ENCODE measurements around the gene ZNF3. TPM values are rescaled to one million over a fixed set of nuclear protein-coding genes. Genes with fewer than 3 reads are reported as not detected.

Gene ZNF3
- total and polyA plus RNA-seq, 4 donors, result 10.2 to 18.2 (median 12.2) TPM

DNA sequence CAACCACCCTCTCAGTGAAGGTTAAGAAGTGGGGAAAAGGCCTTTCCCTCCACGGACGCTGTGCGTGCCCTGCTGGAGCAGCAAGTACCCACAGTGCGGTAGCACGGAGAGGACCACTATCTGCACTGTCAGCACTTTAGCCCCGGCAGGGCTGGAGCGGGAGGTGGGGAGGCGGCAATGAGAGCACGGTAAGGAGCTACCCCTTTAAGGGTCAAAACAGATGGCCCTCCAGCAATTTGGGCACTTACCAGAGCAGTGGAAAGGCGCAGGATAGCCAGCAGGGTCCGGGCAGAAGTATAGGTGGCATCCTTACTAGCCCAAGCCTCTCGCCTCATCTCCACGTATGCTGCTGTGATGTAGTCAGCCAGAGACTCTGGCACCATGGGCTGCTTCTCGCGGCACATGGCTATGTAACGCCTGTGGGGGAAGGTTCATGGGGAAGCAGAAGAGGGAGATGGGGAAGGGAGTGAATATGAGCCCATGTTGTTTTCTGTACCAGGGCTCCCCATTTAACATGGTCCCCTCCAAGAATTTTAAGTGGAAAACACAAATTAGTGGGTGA lies 12.5 kb upstream of the ZNF3 start:
- Histone ChIP-seq H3K27ac (ENCODE audit: low read depth in 1 of 2, low read length in 2 of 2) (no peak overlapping the region), H3K4me1 (ENCODE audit: control insufficient read depth in 4 of 4, insufficient read depth in 4 of 4, low read length in 3 of 4) (peaks cover 4 to 16% (median 10%) of the 10 kb centered on the region in 4 donors), H3K4me3 (ENCODE audit: low read depth in 1 of 3, low read length in 3 of 3) (no peak overlapping the region), H3K9me3 (ENCODE audit: control insufficient read depth in 4 of 4, low read length in 3 of 4) (no peaks in the 10 kb centered on the region), H3K9ac (ENCODE audit: low read depth in 1 of 2, low read length in 2 of 2) (no peak overlapping the region), H3K27me3 (ENCODE audit: control insufficient read depth in 4 of 4, insufficient read depth in 4 of 4, low read length in 3 of 4) (no peaks in the 10 kb centered on the region), H3K36me3 (ENCODE audit: control insufficient read depth in 4 of 4, insufficient read depth in 3 of 4, low read depth in 1 of 4, low read length in 3 of 4) (peaks cover 34 to 84% (median 60%) of the 10 kb centered on the region in 4 donors)
- WGBS, result 86% methylated on average over 16 of the region's 16 CpGs
- DNase-seq (ENCODE audit: low spot score), result no peak
- TF ChIP-seq HNF4G (IDR thresholded peaks at IDR 0.05) (no peak), RAD21 (IDR thresholded peaks at IDR 0.05) (no peak), NR2F2 (IDR thresholded peaks at IDR 0.05) (no peak), GABPA (IDR thresholded peaks at IDR 0.05 in 1 of 2, conservative IDR thresholded peaks at IDR 0.05 in 1 of 2) (no peak), HNF4A (conservative IDR thresholded peaks at IDR 0.05) (no peak), RXRA (IDR thresholded peaks at IDR 0.05) (no peak), SP1 (IDR thresholded peaks at IDR 0.05) (no peak), JUND (IDR thresholded peaks at IDR 0.05) (no peak)
- TF ChIP-seq, protein P1, sequence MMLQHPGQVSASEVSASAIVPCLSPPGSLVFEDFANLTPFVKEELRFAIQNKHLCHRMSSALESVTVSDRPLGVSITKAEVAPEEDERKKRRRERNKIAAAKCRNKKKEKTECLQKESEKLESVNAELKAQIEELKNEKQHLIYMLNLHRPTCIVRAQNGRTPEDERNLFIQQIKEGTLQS (IDR thresholded peaks at IDR 0.05), result no peak
- TF ChIP-seq, protein P2, sequence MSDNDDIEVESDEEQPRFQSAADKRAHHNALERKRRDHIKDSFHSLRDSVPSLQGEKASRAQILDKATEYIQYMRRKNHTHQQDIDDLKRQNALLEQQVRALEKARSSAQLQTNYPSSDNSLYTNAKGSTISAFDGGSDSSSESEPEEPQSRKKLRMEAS (IDR thresholded peaks at IDR 0.05), result no peak
- TF ChIP-seq, protein P3, sequence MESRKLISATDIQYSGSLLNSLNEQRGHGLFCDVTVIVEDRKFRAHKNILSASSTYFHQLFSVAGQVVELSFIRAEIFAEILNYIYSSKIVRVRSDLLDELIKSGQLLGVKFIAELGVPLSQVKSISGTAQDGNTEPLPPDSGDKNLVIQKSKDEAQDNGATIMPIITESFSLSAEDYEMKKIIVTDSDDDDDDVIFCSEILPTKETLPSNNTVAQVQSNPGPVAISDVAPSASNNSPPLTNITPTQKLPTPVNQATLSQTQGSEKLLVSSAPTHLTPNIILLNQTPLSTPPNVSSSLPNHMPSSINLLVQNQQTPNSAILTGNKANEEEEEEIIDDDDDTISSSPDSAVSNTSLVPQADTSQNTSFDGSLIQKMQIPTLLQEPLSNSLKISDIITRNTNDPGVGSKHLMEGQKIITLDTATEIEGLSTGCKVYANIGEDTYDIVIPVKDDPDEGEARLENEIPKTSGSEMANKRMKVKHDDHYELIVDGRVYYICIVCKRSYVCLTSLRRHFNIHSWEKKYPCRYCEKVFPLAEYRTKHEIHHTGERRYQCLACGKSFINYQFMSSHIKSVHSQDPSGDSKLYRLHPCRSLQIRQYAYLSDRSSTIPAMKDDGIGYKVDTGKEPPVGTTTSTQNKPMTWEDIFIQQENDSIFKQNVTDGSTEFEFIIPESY (IDR thresholded peaks at IDR 0.05), result no peak
- TF ChIP-seq, protein P4, sequence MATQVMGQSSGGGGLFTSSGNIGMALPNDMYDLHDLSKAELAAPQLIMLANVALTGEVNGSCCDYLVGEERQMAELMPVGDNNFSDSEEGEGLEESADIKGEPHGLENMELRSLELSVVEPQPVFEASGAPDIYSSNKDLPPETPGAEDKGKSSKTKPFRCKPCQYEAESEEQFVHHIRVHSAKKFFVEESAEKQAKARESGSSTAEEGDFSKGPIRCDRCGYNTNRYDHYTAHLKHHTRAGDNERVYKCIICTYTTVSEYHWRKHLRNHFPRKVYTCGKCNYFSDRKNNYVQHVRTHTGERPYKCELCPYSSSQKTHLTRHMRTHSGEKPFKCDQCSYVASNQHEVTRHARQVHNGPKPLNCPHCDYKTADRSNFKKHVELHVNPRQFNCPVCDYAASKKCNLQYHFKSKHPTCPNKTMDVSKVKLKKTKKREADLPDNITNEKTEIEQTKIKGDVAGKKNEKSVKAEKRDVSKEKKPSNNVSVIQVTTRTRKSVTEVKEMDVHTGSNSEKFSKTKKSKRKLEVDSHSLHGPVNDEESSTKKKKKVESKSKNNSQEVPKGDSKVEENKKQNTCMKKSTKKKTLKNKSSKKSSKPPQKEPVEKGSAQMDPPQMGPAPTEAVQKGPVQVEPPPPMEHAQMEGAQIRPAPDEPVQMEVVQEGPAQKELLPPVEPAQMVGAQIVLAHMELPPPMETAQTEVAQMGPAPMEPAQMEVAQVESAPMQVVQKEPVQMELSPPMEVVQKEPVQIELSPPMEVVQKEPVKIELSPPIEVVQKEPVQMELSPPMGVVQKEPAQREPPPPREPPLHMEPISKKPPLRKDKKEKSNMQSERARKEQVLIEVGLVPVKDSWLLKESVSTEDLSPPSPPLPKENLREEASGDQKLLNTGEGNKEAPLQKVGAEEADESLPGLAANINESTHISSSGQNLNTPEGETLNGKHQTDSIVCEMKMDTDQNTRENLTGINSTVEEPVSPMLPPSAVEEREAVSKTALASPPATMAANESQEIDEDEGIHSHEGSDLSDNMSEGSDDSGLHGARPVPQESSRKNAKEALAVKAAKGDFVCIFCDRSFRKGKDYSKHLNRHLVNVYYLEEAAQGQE (IDR thresholded peaks at IDR 0.05), result no peak
- TF ChIP-seq, protein P5, sequence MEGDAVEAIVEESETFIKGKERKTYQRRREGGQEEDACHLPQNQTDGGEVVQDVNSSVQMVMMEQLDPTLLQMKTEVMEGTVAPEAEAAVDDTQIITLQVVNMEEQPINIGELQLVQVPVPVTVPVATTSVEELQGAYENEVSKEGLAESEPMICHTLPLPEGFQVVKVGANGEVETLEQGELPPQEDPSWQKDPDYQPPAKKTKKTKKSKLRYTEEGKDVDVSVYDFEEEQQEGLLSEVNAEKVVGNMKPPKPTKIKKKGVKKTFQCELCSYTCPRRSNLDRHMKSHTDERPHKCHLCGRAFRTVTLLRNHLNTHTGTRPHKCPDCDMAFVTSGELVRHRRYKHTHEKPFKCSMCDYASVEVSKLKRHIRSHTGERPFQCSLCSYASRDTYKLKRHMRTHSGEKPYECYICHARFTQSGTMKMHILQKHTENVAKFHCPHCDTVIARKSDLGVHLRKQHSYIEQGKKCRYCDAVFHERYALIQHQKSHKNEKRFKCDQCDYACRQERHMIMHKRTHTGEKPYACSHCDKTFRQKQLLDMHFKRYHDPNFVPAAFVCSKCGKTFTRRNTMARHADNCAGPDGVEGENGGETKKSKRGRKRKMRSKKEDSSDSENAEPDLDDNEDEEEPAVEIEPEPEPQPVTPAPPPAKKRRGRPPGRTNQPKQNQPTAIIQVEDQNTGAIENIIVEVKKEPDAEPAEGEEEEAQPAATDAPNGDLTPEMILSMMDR (IDR thresholded peaks at IDR 0.05; ENCODE audit: low read depth, low read length, missing input control), result no peak

DNA sequence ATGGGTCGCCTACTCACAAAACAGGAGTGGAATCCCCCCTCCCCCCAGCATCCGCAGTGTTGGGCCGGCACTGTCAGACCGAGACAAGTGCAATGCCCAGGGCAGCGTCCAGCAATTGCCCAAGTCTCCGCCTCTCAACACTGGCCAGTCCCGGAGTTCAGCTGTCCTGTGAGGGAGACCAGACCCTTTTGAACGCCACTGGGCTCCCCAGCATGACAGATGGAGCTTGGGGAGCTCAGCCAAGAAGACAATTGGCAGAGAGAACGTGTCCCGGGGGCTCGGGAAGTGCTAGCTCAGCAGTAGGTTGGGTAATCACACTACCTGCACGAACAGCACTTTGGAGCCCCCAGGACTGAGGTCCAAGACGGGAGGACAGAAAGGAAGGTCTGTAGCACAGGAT lies 12.0 kb upstream of the ZNF3 start:
- peaks cover 33 to 79% (median 56%) of the 10 kb centered on the region in 4 donors for H3K36me3 ChIP-seq (ENCODE audit: control insufficient read depth in 4 of 4, insufficient read depth in 3 of 4, low read depth in 1 of 4, low read length in 3 of 4)
- no peaks in the 10 kb centered on the region for H3K9me3 ChIP-seq (ENCODE audit: control insufficient read depth in 4 of 4, low read length in 3 of 4)
- no peak overlapping the region for H3K9ac ChIP-seq (ENCODE audit: low read depth in 1 of 2, low read length in 2 of 2)
- DNase-seq (ENCODE audit: low spot score), result no peak
- peaks cover 4 to 16% (median 9%) of the 10 kb centered on the region in 4 donors for H3K4me1 ChIP-seq (ENCODE audit: control insufficient read depth in 4 of 4, insufficient read depth in 4 of 4, low read length in 3 of 4)
- H3K4me3 ChIP-seq (ENCODE audit: low read depth in 1 of 3, low read length in 3 of 3), result no peak overlapping the region
- H3K27me3 ChIP-seq (ENCODE audit: control insufficient read depth in 4 of 4, insufficient read depth in 4 of 4, low read length in 3 of 4), result no peaks in the 10 kb centered on the region
- 54% methylated on average over 13 of the region's 13 CpGs for WGBS
- no peak overlapping the region for H3K27ac ChIP-seq (ENCODE audit: low read depth in 1 of 2, low read length in 2 of 2)
- TF ChIP-seq, protein P4 (IDR thresholded peaks at IDR 0.05), result no peak
- no peak for TF ChIP-seq EGR1 (IDR thresholded peaks at IDR 0.05; ENCODE audit: low read depth in 2 of 2)
- TF ChIP-seq, protein P2 (IDR thresholded peaks at IDR 0.05), result no peak
- TF ChIP-seq RXRA (IDR thresholded peaks at IDR 0.05), result no peak
- no peak for TF ChIP-seq FOXA2 (IDR thresholded peaks at IDR 0.05)
- TF ChIP-seq YY1 (IDR thresholded peaks at IDR 0.05), result no peak
- TF ChIP-seq JUND (IDR thresholded peaks at IDR 0.05), result no peak
- no peak for TF ChIP-seq SP1 (IDR thresholded peaks at IDR 0.05)
- TF ChIP-seq, protein P3 (IDR thresholded peaks at IDR 0.05), result no peak
- TF ChIP-seq TAF1 (conservative IDR thresholded peaks at IDR 0.05), result no peak
- no peak for TF ChIP-seq HNF4G (IDR thresholded peaks at IDR 0.05)
- no peak for TF ChIP-seq RAD21 (IDR thresholded peaks at IDR 0.05)

All from liver (tissue), 9 donors.